K562 (cell line): ENCODE data around the gene CYBRD1. TPM values are rescaled to one million over a fixed set of nuclear protein-coding genes. Genes with fewer than 3 reads are reported as not detected.

Source experiments
- CEBPB ChIP-seq: fragments of 450-650 bp; IDR thresholded peaks from 2 replicates; pipeline ENCODE4 v1.6.1; 2016; ENCODE audit warnings: missing genetic modification characterization, missing compliant biosample characterization
- GATA2 ChIP-seq: sonication (generic); formaldehyde crosslinking; IDR thresholded peaks from 2 replicates; pipeline ENCODE4 v1.4.0; 2020; ENCODE audit warnings: mild to moderate bottlenecking, missing genetic modification reagents
- KDM1A ChIP-seq, 2 experiments: fragments of 450-650 bp; IDR thresholded peaks; 2 replicates each; pipeline ENCODE4 v1.6.1; 2016; ENCODE audit warnings: mild to moderate bottlenecking in 2 of 2
- POLR2H ChIP-seq: IDR thresholded peaks from 2 replicates; pipeline ENCODE4 v1.6.1; 2016; ENCODE audit warnings: missing genetic modification characterization, low read depth, mild to moderate bottlenecking, control low read depth, missing compliant biosample characterization, moderate library complexity
- POLR3A ChIP-seq: IDR thresholded peaks from 2 replicates; pipeline ENCODE4 v1.6.1; 2011; ENCODE audit warnings: borderline replicate concordance, mild to moderate bottlenecking, moderate library complexity; ENCODE audit not compliant: insufficient read length, insufficient read depth; ENCODE audit errors: extremely low read depth
- PRPF4 ChIP-seq: fragments of 200-400 bp; formaldehyde crosslinking; IDR thresholded peaks from one replicate; pipeline ENCODE4 v1.6.1; 2017; ENCODE audit warnings: low read length, low read depth, mild to moderate bottlenecking; ENCODE audit not compliant: insufficient read depth, poor library complexity, severe bottlenecking
- SNRNP70 ChIP-seq: fragments of 200-400 bp; formaldehyde crosslinking; optimal IDR thresholded peaks from 2 replicates; pipeline ENCODE3; 2017; ENCODE audit warnings: low read depth, low read length
- STAT5A ChIP-seq: IDR thresholded peaks from 2 replicates; pipeline ENCODE4 v1.6.1; 2012; ENCODE audit warnings: low read length, inconsistent platforms, borderline replicate concordance
- ZBTB7A ChIP-seq: IDR thresholded peaks from 2 replicates; pipeline ENCODE4 v1.6.1; 2011; ENCODE audit warnings: low read depth, mild to moderate bottlenecking, low read length, moderate library complexity, borderline replicate concordance; ENCODE audit not compliant: control insufficient read depth
- polyA plus RNA-seq, 8 experiments: library from polyadenylated mRNA; depleted of rRNA in 4 of 8; stranded (reverse) in 5 of 8; unstranded in 3 of 8; fragments of >200 nt; fragmentation: Nextera tagmentation in 2 of 8; fragmentation: Illumina TruSeq in 1 of 8; extraction: Ambion mirVana in 2 of 8; extraction: Trizol in 1 of 8; gene quantifications; 2 replicates each; pipeline versions ENCODE4 v1.2.1 to v1.2.3, GENCODE V29; 2011 to 2014; ENCODE audit warnings: inconsistent platforms in 1 of 8, missing spikeins in 1 of 8
- total RNA-seq, 7 experiments: library from RNA; depleted of rRNA in 6 of 7; stranded (reverse); fragments of >200 nt in 6 of 7; fragmentation: Illumina TruSeq in 2 of 7; extraction: Trizol in 2 of 7; gene quantifications; 2 replicates each; pipeline versions ENCODE4 v1.2.1 to v1.2.3, GENCODE V29; 2011 to 2021; ENCODE audit warnings: low replicate concordance in 1 of 7
- TF ChIP-seq, protein P1 (sequence below): fragments of 150-350 bp; conservative IDR thresholded peaks from 2 replicates; pipeline ENCODE4 v1.6.1; 2014; ENCODE audit warnings: low read length
- TF ChIP-seq, protein P2 (sequence below): fragments of 250-450 bp; sonication (Bioruptor Pico); IDR thresholded peaks from 2 replicates; pipeline ENCODE4 v1.8.0; 2021; ENCODE audit warnings: mild to moderate bottlenecking, moderate library complexity
- TF ChIP-seq, protein P3 (sequence below): fragments of 250-450 bp; sonication (Bioruptor Pico); IDR thresholded peaks from 2 replicates; pipeline ENCODE4 v1.5.1; 2021; ENCODE audit warnings: mild to moderate bottlenecking
- TF ChIP-seq, protein P4 (sequence below), 2 experiments: fragments of 450-650 bp; IDR thresholded peaks; 2 replicates each; pipeline ENCODE4 v1.6.1; 2018; ENCODE audit warnings: mild to moderate bottlenecking in 2 of 2, low read depth in 1 of 2; ENCODE audit not compliant: partially characterized antibody in 2 of 2
- TF ChIP-seq, protein P5 (sequence below): sonication (generic); formaldehyde crosslinking; IDR thresholded peaks from 2 replicates; pipeline ENCODE4 v1.8.0; 2022; ENCODE audit warnings: mild to moderate bottlenecking, missing genetic modification reagents
- TF ChIP-seq, protein P6 (sequence below): fragments of 250-450 bp; sonication (Bioruptor Pico); IDR thresholded peaks from 2 replicates; pipeline ENCODE4 v1.8.0; 2022; ENCODE audit warnings: moderate library complexity, mild to moderate bottlenecking, inconsistent platforms

Gene CYBRD1
- total and polyA plus RNA-seq, 9 of the 15 experiments (the other 6 are each of a cell fraction or from before 2014, with no cell fraction given) = 9.6 to 22.4 (median 15.6) TPM

DNA sequence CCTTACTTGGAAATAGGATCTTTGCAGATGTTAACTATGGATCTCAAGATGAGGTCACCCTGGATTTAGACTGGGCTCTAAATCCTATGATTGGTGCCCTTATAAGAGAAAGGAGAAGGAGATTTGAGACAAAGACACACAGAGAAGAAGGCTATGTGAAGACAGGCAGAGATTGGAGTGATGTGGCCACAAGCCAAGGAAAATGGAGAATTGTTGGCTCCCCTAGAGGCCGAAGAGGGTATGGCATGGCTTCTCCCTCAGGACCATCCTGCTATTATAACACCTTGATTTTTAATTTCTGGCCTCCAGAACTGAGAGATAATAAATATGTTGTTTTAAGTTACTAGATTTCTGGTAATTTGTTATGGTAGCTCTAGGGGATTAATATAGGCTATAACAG lies 7.6 kb downstream of the CYBRD1 start (continued):
- TF ChIP-seq SNRNP70 (no peak), ZBTB7A (no peak), POLR2H (tag) (no peak), CEBPB (tag) (no peak), STAT5A (no peak), GATA2 (CRISPR knock-in tag) (0 out of 2 replicates have a peak, but pooled peaks have one; percentile 27), POLR3A (no peak), KDM1A (IDR thresholded peaks at IDR 0.05) (peak; percentile 74), PRPF4 (no peak)
- TF ChIP-seq, protein P1, sequence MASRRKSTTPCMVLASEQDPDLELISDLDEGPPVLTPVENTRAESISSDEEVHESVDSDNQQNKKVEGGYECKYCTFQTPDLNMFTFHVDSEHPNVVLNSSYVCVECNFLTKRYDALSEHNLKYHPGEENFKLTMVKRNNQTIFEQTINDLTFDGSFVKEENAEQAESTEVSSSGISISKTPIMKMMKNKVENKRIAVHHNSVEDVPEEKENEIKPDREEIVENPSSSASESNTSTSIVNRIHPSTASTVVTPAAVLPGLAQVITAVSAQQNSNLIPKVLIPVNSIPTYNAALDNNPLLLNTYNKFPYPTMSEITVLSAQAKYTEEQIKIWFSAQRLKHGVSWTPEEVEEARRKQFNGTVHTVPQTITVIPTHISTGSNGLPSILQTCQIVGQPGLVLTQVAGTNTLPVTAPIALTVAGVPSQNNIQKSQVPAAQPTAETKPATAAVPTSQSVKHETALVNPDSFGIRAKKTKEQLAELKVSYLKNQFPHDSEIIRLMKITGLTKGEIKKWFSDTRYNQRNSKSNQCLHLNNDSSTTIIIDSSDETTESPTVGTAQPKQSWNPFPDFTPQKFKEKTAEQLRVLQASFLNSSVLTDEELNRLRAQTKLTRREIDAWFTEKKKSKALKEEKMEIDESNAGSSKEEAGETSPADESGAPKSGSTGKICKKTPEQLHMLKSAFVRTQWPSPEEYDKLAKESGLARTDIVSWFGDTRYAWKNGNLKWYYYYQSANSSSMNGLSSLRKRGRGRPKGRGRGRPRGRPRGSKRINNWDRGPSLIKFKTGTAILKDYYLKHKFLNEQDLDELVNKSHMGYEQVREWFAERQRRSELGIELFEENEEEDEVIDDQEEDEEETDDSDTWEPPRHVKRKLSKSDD = no peak
- TF ChIP-seq, protein P2, sequence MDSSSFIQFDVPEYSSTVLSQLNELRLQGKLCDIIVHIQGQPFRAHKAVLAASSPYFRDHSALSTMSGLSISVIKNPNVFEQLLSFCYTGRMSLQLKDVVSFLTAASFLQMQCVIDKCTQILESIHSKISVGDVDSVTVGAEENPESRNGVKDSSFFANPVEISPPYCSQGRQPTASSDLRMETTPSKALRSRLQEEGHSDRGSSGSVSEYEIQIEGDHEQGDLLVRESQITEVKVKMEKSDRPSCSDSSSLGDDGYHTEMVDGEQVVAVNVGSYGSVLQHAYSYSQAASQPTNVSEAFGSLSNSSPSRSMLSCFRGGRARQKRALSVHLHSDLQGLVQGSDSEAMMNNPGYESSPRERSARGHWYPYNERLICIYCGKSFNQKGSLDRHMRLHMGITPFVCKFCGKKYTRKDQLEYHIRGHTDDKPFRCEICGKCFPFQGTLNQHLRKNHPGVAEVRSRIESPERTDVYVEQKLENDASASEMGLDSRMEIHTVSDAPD (CRISPR knock-in tag) = no peak
- TF ChIP-seq, protein P3, sequence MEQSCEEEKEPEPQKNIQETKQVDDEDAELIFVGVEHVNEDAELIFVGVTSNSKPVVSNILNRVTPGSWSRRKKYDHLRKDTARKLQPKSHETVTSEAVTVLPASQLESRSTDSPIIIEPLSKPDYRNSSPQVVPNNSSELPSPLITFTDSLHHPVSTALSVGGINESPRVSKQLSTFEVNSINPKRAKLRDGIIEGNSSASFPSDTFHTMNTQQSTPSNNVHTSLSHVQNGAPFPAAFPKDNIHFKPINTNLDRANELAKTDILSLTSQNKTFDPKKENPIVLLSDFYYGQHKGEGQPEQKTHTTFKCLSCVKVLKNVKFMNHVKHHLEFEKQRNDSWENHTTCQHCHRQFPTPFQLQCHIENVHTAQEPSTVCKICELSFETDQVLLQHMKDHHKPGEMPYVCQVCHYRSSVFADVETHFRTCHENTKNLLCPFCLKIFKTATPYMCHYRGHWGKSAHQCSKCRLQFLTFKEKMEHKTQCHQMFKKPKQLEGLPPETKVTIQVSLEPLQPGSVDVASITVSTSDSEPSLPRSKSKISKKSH (CRISPR knock-in tag) = no peak
- TF ChIP-seq, protein P4, sequence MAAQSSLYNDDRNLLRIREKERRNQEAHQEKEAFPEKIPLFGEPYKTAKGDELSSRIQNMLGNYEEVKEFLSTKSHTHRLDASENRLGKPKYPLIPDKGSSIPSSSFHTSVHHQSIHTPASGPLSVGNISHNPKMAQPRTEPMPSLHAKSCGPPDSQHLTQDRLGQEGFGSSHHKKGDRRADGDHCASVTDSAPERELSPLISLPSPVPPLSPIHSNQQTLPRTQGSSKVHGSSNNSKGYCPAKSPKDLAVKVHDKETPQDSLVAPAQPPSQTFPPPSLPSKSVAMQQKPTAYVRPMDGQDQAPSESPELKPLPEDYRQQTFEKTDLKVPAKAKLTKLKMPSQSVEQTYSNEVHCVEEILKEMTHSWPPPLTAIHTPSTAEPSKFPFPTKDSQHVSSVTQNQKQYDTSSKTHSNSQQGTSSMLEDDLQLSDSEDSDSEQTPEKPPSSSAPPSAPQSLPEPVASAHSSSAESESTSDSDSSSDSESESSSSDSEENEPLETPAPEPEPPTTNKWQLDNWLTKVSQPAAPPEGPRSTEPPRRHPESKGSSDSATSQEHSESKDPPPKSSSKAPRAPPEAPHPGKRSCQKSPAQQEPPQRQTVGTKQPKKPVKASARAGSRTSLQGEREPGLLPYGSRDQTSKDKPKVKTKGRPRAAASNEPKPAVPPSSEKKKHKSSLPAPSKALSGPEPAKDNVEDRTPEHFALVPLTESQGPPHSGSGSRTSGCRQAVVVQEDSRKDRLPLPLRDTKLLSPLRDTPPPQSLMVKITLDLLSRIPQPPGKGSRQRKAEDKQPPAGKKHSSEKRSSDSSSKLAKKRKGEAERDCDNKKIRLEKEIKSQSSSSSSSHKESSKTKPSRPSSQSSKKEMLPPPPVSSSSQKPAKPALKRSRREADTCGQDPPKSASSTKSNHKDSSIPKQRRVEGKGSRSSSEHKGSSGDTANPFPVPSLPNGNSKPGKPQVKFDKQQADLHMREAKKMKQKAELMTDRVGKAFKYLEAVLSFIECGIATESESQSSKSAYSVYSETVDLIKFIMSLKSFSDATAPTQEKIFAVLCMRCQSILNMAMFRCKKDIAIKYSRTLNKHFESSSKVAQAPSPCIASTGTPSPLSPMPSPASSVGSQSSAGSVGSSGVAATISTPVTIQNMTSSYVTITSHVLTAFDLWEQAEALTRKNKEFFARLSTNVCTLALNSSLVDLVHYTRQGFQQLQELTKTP (IDR thresholded peaks at IDR 0.05; ENCODE audit: low read depth in 1 of 2, partially characterized antibody in 2 of 2) = no peak
- TF ChIP-seq, protein P5, sequence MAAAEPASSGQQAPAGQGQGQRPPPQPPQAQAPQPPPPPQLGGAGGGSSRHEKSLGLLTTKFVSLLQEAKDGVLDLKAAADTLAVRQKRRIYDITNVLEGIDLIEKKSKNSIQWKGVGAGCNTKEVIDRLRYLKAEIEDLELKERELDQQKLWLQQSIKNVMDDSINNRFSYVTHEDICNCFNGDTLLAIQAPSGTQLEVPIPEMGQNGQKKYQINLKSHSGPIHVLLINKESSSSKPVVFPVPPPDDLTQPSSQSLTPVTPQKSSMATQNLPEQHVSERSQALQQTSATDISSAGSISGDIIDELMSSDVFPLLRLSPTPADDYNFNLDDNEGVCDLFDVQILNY (CRISPR knock-in tag) = no peak
- TF ChIP-seq, protein P6, sequence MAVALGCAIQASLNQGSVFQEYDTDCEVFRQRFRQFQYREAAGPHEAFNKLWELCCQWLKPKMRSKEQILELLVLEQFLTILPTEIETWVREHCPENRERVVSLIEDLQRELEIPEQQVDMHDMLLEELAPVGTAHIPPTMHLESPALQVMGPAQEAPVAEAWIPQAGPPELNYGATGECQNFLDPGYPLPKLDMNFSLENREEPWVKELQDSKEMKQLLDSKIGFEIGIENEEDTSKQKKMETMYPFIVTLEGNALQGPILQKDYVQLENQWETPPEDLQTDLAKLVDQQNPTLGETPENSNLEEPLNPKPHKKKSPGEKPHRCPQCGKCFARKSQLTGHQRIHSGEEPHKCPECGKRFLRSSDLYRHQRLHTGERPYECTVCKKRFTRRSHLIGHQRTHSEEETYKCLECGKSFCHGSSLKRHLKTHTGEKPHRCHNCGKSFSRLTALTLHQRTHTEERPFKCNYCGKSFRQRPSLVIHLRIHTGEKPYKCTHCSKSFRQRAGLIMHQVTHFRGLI (CRISPR knock-in tag) = no peak
